Sigmoid colon (tissue), 7 donors: ENCODE data around the gene CCDC57. TPM values are rescaled to one million over a fixed set of nuclear protein-coding genes. Genes with fewer than 3 reads are reported as not detected.

Source experiments
- DNase-seq: peaks from one replicate; pipeline ENCODE4 v3.0.0-alpha.2; 2019
- H3K27ac ChIP-seq, 4 donors: fragments of 200-600 bp; sonication (generic); one replicate each; pipeline ENCODE4 v1.5.1; 2016 to 2019; ENCODE audit warnings: mild to moderate bottlenecking in 1 of 4
- H3K27me3 ChIP-seq, 3 donors: fragments of 200-600 bp; sonication (generic); one replicate each; pipeline ENCODE4 v1.5.1; 2019; ENCODE audit warnings: mild to moderate bottlenecking in 1 of 3
- H3K36me3 ChIP-seq, 4 donors: fragments of 200-600 bp; sonication (generic); one replicate each; pipeline ENCODE4 v1.5.1; 2016 to 2019
- H3K4me1 ChIP-seq, 4 donors: fragments of 200-600 bp; sonication (generic); one replicate each; pipeline ENCODE4 v1.5.1; 2017 to 2019
- H3K4me3 ChIP-seq, 4 donors: fragments of 200-600 bp; sonication (generic); one replicate each; pipeline ENCODE4 v1.5.1; 2017 to 2019; ENCODE audit warnings: mild to moderate bottlenecking in 2 of 4, moderate library complexity in 1 of 4
- H3K9me3 ChIP-seq, 4 donors: fragments of 200-600 bp in 3 of 4; sonication (generic) in 3 of 4; one replicate each; pipeline versions ENCODE4 v1.5.1 to v1.6.1; 2013 to 2019
- CTCF ChIP-seq, 4 experiments: fragments of 450-650 bp in 3 of 4; fragments of 200-600 bp in 1 of 4; IDR thresholded peaks; one replicate each; pipeline ENCODE4 v1.5.1; 2016 to 2019; ENCODE audit warnings: antibody characterized with exemption in 4 of 4, mild to moderate bottlenecking in 3 of 4, moderate library complexity in 2 of 4
- EP300 ChIP-seq, 4 donors: sonication (generic); formaldehyde crosslinking; IDR thresholded peaks; one replicate each; pipeline ENCODE4 v1.6.1; 2017; ENCODE audit warnings: antibody characterized with exemption in 4 of 4
- POLR2A ChIP-seq, 2 donors: fragments of 450-650 bp; IDR thresholded peaks; one replicate each; pipeline ENCODE4 v1.6.1; 2016; ENCODE audit warnings: antibody characterized with exemption in 2 of 2, mild to moderate bottlenecking in 2 of 2, moderate library complexity in 2 of 2
- POLR2AphosphoS5 ChIP-seq, 4 donors: sonication (generic); formaldehyde crosslinking; IDR thresholded peaks; one replicate each; pipeline ENCODE4 v1.6.1; 2017; ENCODE audit warnings: antibody characterized with exemption in 4 of 4
- WGBS, 2 donors: extraction: QIAGEN DNeasy Blood & Tissue Kit; methylation state at CpG; one replicate each; pipeline ENCODE4 v1.1.7; 2013; 5-methylcytosine and 5-hydroxymethylcytosine counted together
- intact Hi-C: fragments of 100-400 bp; cut with DNase I; formaldehyde crosslinking; loops from one replicate; pipeline ENCODE4 v1.15.1; 2023
- polyA plus RNA-seq, 3 donors: library from polyadenylated mRNA; stranded (reverse); fragments of 200-250 nt; gene quantifications; one replicate each; pipeline ENCODE4 v1.2.3, GENCODE V29; 2013
- total RNA-seq, 4 donors: library from RNA; depleted of rRNA; stranded (reverse); fragments of >200 nt; gene quantifications; one replicate each; pipeline ENCODE4 v1.1.0, GENCODE V29; 2016
- donor health status: healthy with polysubstance abuse.
- donor health status: Bipolar disorder and iron deficiency.
- donor health status: healthy.

CCDC57 gene
- total and polyA plus RNA-seq, 7 donors = 13.3 to 47.8 (median 24.4) TPM

GRCh38 chr17:82072827-82073226, 139.8 kb downstream of the CCDC57 start:
- Histone ChIP-seq H3K27ac (no peak overlapping the region), H3K27me3 (no peaks in the 10 kb centered on the region), H3K36me3 (no peaks in the 10 kb centered on the region), H3K9me3 (no peaks in the 10 kb centered on the region), H3K4me1 (no peaks in the 10 kb centered on the region), H3K4me3 (no peak overlapping the region)
- DNase-seq = no peak
- intact Hi-C loops = no loop called here
- no peak for TF ChIP-seq EP300 (IDR thresholded peaks at IDR 0.05)
- TF ChIP-seq CTCF (IDR thresholded peaks at IDR 0.05) = no peak
- TF ChIP-seq POLR2AphosphoS5 (IDR thresholded peaks at IDR 0.05) = no peak
- no peak for TF ChIP-seq POLR2A (IDR thresholded peaks at IDR 0.05)
- WGBS, 2 donors = 23 to 64% methylated on average over 6 of the region's 6 CpGs

- Histone ChIP-seq H3K27ac (no peak overlapping the region), H3K27me3 (no peaks in the 10 kb centered on the region), H3K4me1 (peaks cover 0 to 9% (median 8%) of the 10 kb centered on the region in 4 donors), H3K4me3 (no peak overlapping the region), H3K36me3 (no peaks in the 10 kb centered on the region), H3K9me3 (no peaks in the 10 kb centered on the region)
- no peak for TF ChIP-seq EP300 (IDR thresholded peaks at IDR 0.05)
- no peak for TF ChIP-seq POLR2AphosphoS5 (IDR thresholded peaks at IDR 0.05)
- no peak for TF ChIP-seq CTCF (IDR thresholded peaks at IDR 0.05)
- no peak for TF ChIP-seq POLR2A (IDR thresholded peaks at IDR 0.05)
- intact Hi-C loops = no loop called here
- no peak for DNase-seq
These were observed 142.0 kb downstream of the CCDC57 start for GRCh38 chr17:82070611-82071010.

- Histone ChIP-seq H3K4me3 (peak within 1 kb of the TSS; percentile 61 to 97 (median 88)), H3K27ac (peak within 1 kb of the TSS; percentile 83 to 89 (median 86)), H3K4me1 (peaks cover 0 to 30% (median 25%) of the 10 kb centered on the region in 4 donors), H3K9me3 (no peaks in the 10 kb centered on the region), H3K36me3 (peaks cover 9 to 33% (median 15%) of the 10 kb centered on the region in 4 donors), H3K27me3 (no peaks in the 10 kb centered on the region)
- 10 to 12% methylated on average over 88 of the region's 88 CpGs for WGBS, 2 donors
- peak; percentile 80 for DNase-seq
- TF ChIP-seq POLR2AphosphoS5 (IDR thresholded peaks at IDR 0.05) (peak in 3 of 4 donors; percentile 41 to 64 (median 50)), EP300 (IDR thresholded peaks at IDR 0.05) (no peak)
- intact Hi-C loops = loop anchor here (2.0 kb wide), 1 partner anchor 33 kb away; the partner anchor contains the start of gene FASN
These were observed 146.9 kb downstream of the CCDC57 start, which contains the start of gene DUS1L for GRCh38 chr17:82065638-82066303. DUS1L (minus strand) TSS chr17:82065804; CDS start chr17:82065059, 745 bp downstream.

GRCh38 chr17:82065193-82065637, 147.4 kb downstream of the CCDC57 start:
- intact Hi-C loops = loop anchor here (2.0 kb wide), 1 partner anchor 34 kb away; the partner anchor contains the start of gene FASN
- H3K36me3 ChIP-seq = peaks cover 9 to 38% (median 18%) of the 10 kb centered on the region in 4 donors
- TF ChIP-seq EP300 (IDR thresholded peaks at IDR 0.05) (no peak), CTCF (IDR thresholded peaks at IDR 0.05) (no peak), POLR2AphosphoS5 (IDR thresholded peaks at IDR 0.05) (no peak), POLR2A (IDR thresholded peaks at IDR 0.05) (no peak)
- H3K4me1 ChIP-seq = peaks cover 0 to 30% (median 25%) of the 10 kb centered on the region in 4 donors
- H3K27ac ChIP-seq = peak overlapping the region; percentile 76 to 89 (median 84)
- no peak for DNase-seq
- 1% methylated on average over 47 of the region's 47 CpGs for WGBS, 2 donors
- no peaks in the 10 kb centered on the region for H3K9me3 ChIP-seq
- H3K4me3 ChIP-seq = peak overlapping the region; percentile 61 to 97 (median 88)
- H3K27me3 ChIP-seq = no peaks in the 10 kb centered on the region

- H3K4me3 ChIP-seq = peak overlapping the region; percentile 61 to 97 (median 88)
- H3K4me1 ChIP-seq = peaks cover 0 to 30% (median 25%) of the 10 kb centered on the region in 4 donors
- peaks cover 9 to 44% (median 19%) of the 10 kb centered on the region in 4 donors for H3K36me3 ChIP-seq
- TF ChIP-seq POLR2A (IDR thresholded peaks at IDR 0.05) (no peak), CTCF (IDR thresholded peaks at IDR 0.05) (no peak), POLR2AphosphoS5 (IDR thresholded peaks at IDR 0.05) (no peak), EP300 (IDR thresholded peaks at IDR 0.05) (no peak)
- no peak for DNase-seq
- intact Hi-C loops = loop anchor here (2.0 kb wide), 1 partner anchor 34 kb away; the partner anchor contains the start of gene FASN
- H3K9me3 ChIP-seq = no peaks in the 10 kb centered on the region
- 10 to 38% methylated on average over 36 of the region's 36 CpGs for WGBS, 2 donors
- no peaks in the 10 kb centered on the region for H3K27me3 ChIP-seq
- peak overlapping the region; percentile 76 to 89 (median 84) for H3K27ac ChIP-seq
These were observed 148.0 kb downstream of the CCDC57 start for GRCh38 chr17:82064433-82065192.
